ENCODE measurements around the gene LYZL1. TPM values are rescaled to one million over a fixed set of nuclear protein-coding genes. Genes with fewer than 3 reads are reported as not detected.

The LYZL1 gene
- not detected in 2 replicates for polyA plus RNA-seq

DNA sequence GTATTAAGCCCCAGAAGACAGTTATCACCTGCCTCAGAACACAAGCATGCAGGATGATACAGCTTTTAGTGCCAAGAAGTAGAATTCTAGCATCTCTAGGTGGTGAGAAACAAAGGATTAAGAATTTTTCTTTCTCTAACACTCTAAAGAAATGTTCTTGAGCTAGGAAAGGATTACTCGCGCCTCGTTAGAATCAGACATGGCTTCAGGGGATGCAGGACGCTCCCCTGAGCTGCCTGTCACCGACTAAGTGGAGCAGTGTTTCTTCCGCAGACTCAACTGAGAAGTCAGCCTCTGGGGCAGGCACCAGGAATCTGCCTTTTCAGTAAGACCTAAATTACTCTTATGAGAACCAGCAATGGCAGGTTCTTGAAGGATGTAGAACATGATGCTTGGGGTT, at the start of gene LYZL1:
LYZL1 (plus strand) TSS at position 165 of the 400 bp plus-strand sequence. CDS start 2,798 bp downstream, outside the sequence.

All from Purkinje cell (primary cell).